ENCODE measurements around the gene LEPR.

DNA sequence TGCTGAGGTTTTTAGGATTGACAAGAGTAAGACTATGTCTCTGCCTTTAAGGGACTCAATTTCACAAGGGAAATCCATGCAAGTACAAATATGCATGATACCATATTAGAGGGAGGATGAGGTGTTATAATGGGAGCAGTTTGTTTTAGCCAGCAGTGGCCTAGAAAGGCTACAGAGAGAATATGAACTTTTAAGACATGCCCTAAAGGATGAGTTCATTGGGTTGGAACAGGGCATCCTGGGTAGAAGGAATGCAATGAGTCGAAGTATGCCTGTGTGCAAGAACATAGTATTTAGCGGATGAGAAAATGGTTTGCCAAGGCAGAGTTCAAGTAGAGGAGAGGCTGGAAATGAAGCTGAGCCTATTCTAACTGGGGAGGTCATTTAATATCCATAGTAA, 32.6 kb upstream of the LEPR start:
- TF ChIP-seq, protein P1, sequence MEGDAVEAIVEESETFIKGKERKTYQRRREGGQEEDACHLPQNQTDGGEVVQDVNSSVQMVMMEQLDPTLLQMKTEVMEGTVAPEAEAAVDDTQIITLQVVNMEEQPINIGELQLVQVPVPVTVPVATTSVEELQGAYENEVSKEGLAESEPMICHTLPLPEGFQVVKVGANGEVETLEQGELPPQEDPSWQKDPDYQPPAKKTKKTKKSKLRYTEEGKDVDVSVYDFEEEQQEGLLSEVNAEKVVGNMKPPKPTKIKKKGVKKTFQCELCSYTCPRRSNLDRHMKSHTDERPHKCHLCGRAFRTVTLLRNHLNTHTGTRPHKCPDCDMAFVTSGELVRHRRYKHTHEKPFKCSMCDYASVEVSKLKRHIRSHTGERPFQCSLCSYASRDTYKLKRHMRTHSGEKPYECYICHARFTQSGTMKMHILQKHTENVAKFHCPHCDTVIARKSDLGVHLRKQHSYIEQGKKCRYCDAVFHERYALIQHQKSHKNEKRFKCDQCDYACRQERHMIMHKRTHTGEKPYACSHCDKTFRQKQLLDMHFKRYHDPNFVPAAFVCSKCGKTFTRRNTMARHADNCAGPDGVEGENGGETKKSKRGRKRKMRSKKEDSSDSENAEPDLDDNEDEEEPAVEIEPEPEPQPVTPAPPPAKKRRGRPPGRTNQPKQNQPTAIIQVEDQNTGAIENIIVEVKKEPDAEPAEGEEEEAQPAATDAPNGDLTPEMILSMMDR (IDR thresholded peaks at IDR 0.05; ENCODE audit: extremely low read depth in 1 of 2, insufficient read depth in 1 of 2, low read depth in 1 of 2, low read length in 2 of 2) = no peak
- TF ChIP-seq MYC (IDR thresholded peaks at IDR 0.05; ENCODE audit: low read depth, low read length) (no peak), POLR2A (IDR thresholded peaks at IDR 0.05; ENCODE audit: low read depth, low read length) (no peak), GATA2 (IDR thresholded peaks at IDR 0.05; ENCODE audit: insufficient read depth, insufficient read length, low read depth, low read length) (no peak), EZH2 (IDR thresholded peaks at IDR 0.05; ENCODE audit: borderline replicate concordance, low read depth, low read length, severe bottlenecking) (no peak), POLR2AphosphoS5 (IDR thresholded peaks at IDR 0.05; ENCODE audit: insufficient read depth, low read depth, low read length) (no peak)
- TF ChIP-seq, protein P2, sequence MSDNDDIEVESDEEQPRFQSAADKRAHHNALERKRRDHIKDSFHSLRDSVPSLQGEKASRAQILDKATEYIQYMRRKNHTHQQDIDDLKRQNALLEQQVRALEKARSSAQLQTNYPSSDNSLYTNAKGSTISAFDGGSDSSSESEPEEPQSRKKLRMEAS (IDR thresholded peaks at IDR 0.05; ENCODE audit: insufficient read depth, insufficient read length) = no peak
